Measurements from ENCODE around the gene KMT5C.

The KMT5C gene

DNA sequence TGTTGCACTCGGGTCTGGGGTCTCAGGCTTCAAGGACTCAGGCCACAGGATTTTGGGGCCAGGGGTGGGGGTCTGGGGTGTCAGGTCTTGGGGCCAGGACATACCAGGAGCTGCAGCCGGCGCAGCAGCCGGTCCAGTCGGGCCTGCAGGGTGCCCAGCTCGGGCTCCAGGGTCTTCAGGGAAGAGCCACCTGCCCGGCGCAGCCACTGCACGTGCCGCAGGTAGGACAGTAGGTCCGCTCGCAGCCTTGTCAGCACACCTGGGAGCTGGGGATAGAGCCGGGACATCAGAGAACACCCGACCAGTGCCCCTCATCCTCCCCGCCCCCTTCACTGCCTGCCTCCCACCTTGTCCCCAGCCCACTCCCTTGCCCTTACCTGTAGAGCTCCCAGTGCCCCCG is 28.4 kb downstream of the KMT5C start:
- no peak for DNase-seq
- Histone ChIP-seq H3K36me3 (no peaks in the 10 kb centered on the region), H3K4me3 (no peak overlapping the region), H3K27ac (no peak overlapping the region), H3K4me1 (peaks cover 0 to 23% (median 14%) of the 10 kb centered on the region in 4 donors), H3K9me3 (no peaks in the 10 kb centered on the region), H3K27me3 (peaks cover 0 to 69% of the 10 kb centered on the region in 2 donors)
- TF ChIP-seq, protein P1, sequence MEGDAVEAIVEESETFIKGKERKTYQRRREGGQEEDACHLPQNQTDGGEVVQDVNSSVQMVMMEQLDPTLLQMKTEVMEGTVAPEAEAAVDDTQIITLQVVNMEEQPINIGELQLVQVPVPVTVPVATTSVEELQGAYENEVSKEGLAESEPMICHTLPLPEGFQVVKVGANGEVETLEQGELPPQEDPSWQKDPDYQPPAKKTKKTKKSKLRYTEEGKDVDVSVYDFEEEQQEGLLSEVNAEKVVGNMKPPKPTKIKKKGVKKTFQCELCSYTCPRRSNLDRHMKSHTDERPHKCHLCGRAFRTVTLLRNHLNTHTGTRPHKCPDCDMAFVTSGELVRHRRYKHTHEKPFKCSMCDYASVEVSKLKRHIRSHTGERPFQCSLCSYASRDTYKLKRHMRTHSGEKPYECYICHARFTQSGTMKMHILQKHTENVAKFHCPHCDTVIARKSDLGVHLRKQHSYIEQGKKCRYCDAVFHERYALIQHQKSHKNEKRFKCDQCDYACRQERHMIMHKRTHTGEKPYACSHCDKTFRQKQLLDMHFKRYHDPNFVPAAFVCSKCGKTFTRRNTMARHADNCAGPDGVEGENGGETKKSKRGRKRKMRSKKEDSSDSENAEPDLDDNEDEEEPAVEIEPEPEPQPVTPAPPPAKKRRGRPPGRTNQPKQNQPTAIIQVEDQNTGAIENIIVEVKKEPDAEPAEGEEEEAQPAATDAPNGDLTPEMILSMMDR (IDR thresholded peaks at IDR 0.05): no peak
- intact Hi-C loops (cut with DNase I; ENCODE audit: low total_unique reads): no loop called here

DNA sequence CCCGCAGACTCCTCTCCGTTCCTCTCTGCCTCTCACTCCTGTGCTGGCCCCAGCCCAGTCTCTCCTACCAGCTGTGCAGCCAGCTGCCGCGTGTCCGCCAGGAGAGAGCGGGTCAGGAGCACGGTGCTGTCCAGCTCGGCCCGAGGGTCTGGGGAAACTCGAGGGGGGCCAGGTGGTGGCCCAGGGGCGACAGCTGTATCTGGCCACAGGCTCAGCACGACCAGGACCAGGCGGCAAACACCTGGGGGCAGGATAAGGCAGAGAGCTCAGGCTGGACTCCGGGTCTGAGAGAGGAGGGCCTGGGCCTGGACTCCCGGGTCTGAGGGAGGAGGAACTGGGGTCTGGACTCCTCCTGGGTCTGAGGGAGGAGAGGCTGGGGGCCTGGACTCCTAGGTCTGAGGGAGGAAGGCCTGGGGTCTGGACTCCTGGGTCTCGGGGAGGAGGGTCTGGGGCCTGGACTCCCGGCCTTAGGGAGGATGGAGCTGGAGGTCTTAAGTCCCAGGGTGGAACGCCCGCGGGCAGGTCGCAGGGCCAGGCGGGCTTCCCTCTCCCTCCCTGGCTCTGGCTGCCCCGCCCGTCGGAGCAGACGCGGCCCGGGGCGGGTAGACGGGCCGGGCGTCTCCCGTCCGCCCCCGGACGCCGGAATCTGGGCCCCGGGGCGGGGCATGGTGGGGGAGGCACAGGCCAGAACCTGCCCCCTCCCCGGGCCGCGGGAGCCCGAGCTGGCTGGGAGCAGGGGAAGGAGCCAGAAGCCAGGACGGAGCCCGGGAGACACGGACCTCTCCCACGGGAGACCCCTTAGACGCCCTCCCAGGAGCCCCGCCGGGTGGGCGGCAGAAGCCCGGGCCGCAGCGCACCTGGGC is 29.3 kb downstream of the KMT5C start:
- peak overlapping the region in 1 of 2 donors; percentile 31 for H3K4me3 ChIP-seq
- peaks cover 0 to 77% of the 10 kb centered on the region in 2 donors for H3K27me3 ChIP-seq

DNA sequence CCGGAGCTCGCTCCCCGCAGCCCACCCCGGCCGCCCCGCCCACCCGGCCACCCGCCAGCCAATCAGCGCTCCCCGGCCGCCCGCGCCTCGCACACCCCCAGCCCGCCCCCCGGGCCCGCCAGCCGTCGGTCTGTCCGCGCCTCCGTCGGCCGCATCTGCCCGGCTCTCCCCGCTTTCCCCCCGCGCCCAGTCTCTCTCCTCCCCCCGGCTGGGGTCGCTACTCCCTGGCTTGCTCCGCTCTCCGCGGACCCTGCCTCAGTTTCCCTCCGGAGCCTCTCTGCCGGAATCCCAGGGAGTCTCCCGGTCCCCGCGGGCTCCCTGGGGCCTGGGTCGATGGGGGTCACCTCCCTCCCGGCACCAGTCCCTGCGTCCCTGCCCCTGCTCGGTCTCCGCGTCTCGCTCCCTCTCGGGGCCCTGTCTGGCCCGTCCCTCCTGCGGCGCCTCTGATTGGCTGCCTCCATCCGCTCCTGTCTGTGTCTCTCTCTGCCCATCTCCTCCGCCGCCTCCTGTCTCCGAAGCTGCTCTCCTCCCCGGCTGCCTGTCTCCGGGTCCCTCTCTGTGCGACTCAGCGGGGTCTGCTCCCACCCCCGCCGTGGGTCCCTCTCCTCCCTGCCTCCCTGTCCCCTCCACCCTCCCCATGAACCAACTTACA is 30.1 kb downstream of the KMT5C start:
- Histone ChIP-seq H3K9me3 (no peaks in the 10 kb centered on the region), H3K4me3 (peak overlapping the region in 1 of 2 donors; percentile 24), H3K27me3 (peaks cover 0 to 85% of the 10 kb centered on the region in 2 donors), H3K27ac (no peak overlapping the region), H3K4me1 (peaks cover 0 to 34% (median 20%) of the 10 kb centered on the region in 4 donors), H3K36me3 (no peaks in the 10 kb centered on the region)
- TF ChIP-seq, protein P1 (IDR thresholded peaks at IDR 0.05): no peak
- DNase-seq: no peak
- intact Hi-C loops (cut with DNase I; ENCODE audit: low total_unique reads): no loop called here

More for the DNA sequence above, 29.3 kb downstream of the KMT5C start:
- H3K4me1 ChIP-seq: peaks cover 0 to 27% (median 14%) of the 10 kb centered on the region in 4 donors
- intact Hi-C loops (cut with DNase I; ENCODE audit: low total_unique reads): no loop called here
- DNase-seq: no peak
- H3K27ac ChIP-seq: no peak overlapping the region
- no peaks in the 10 kb centered on the region for H3K9me3 ChIP-seq
- TF ChIP-seq, protein P1 (IDR thresholded peaks at IDR 0.05): no peak
- H3K36me3 ChIP-seq: no peaks in the 10 kb centered on the region

DNA sequence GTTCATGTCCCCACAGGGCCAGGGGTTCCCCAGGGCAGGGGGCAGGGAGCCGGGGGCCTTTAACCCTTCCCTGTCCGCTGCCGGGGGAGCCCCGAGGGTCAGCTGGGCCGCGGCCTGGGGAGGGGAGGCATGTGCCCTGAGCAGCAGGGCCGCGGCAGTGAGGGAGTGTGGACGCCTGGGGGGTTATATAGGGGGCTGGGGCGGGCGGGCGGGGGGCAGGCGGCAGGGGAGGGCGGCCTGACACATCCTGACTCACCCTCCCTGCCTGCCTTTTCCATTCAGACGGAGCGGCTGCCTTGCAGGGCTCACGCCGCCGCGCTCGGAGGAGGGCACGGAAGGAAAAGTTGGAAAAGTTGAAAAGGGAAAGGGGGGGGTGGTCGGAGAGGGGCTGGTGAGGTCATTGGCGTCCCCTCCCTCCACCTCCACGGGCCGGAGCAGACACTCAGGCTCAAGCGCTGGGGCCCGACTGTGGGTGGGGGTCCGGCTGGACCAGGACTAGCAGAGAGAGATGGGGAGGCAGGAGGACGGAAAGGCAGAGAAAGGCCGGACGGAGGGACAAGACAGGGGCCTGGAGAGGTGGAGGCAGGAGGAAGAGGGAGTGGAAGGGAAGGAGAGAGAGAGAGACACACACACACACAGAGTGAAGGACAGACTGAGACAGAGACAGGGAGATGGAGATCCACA is 30.8 kb downstream of the KMT5C start, which contains the start of gene IL11:
TSS of gene IL11 (minus strand) at position 159 of the 684 bp plus-strand sequence. CDS start at position 6, 153 bp downstream.
- Histone ChIP-seq H3K27me3 (peaks cover 2 to 90% of the 10 kb centered on the region in 2 donors), H3K4me1 (peaks cover 0 to 34% (median 20%) of the 10 kb centered on the region in 4 donors), H3K36me3 (no peaks in the 10 kb centered on the region), H3K27ac (no peak within 1 kb of the TSS), H3K4me3 (peak within 1 kb of the TSS in 1 of 2 donors; percentile 31), H3K9me3 (no peaks in the 10 kb centered on the region)
- no peak for DNase-seq
- TF ChIP-seq, protein P1 (IDR thresholded peaks at IDR 0.05): no peak
- intact Hi-C loops (cut with DNase I; ENCODE audit: low total_unique reads): no loop called here

DNA sequence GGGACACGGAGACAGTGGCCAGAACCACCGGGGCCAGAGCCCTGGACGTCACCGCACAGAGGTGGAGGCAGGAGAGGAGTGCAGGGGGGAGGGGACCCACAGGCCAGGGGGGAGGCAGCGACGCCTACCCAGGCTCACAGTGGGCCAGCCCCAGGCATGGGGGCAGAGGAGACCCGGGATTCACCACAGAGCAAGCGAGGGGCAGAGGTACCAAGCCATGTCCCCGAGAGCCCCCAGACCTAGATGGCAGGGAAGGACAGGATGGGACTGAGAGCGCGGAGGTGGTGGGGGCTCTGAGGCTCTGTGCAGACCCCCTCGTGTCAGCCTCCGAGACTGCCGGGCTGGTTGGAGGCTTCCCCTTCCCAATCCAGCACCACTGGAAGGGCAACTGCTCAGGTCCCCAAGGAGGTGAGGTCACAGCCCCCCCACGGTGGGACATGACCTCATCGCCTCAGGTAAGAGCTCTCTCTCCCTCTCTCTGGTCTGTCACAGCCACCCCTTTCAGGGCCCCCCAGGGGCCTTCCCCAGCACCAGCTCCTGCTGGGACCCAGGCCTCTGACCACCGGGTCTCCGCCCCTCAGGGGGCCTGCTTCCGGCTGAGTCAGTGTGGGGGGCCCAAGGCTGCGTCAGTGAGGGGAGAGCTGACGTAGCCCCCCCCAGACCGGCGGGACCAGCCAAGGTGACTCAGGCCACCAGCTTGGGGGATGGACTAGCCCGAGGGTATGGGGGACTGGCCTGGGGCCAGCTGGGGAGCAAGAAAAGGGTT is 32.8 kb downstream of the KMT5C start:
- H3K4me3 ChIP-seq: no peak overlapping the region
- H3K9me3 ChIP-seq: no peaks in the 10 kb centered on the region
- no peaks in the 10 kb centered on the region for H3K36me3 ChIP-seq
- intact Hi-C loops (cut with DNase I; ENCODE audit: low total_unique reads): no loop called here
- TF ChIP-seq, protein P1 (IDR thresholded peaks at IDR 0.05): no peak
- peaks cover 0 to 34% (median 20%) of the 10 kb centered on the region in 4 donors for H3K4me1 ChIP-seq
- DNase-seq: no peak
- peaks cover 4 to 99% of the 10 kb centered on the region in 2 donors for H3K27me3 ChIP-seq
- no peak overlapping the region for H3K27ac ChIP-seq

Measured in tibial artery (tissue), 4 donors.